ENCODE measurements around the gene LPAR6.

The LPAR6 gene

GRCh38 chr13:48369988-48370387 is 42.9 kb downstream of the LPAR6 start:
- no peak for DNase-seq (ENCODE audit: low spot score)
